H9 (cell line): ENCODE results near the gene CROCC. TPM values are rescaled to one million over a fixed set of nuclear protein-coding genes. Genes with fewer than 3 reads are reported as not detected.
"Not testable (repeated sequence)": the region's sequence is repeated elsewhere in the genome, so short reads cannot be mapped to it uniquely, and the experiment has no call there.

Source experiments
- DNase-seq: peaks from one replicate; pipeline ENCODE4 v3.0.0-alpha.2; 2017
- H2AFZ ChIP-seq: one replicate; pipeline ENCODE4 v1.6.1; 2013; ENCODE audit warnings: mild to moderate bottlenecking, low read length, control low read depth, moderate library complexity
- H2AK5ac ChIP-seq: 2 replicates; pipeline ENCODE4 v1.6.1; 2013; ENCODE audit warnings: low read length, control low read depth, mixed read lengths; ENCODE audit not compliant: insufficient read length
- H2BK120ac ChIP-seq: one replicate; pipeline ENCODE4 v1.6.1; 2013; ENCODE audit warnings: low read depth, mild to moderate bottlenecking, low read length, control low read depth, inconsistent platforms; ENCODE audit not compliant: poor library complexity, severe bottlenecking
- H2BK12ac ChIP-seq: 2 replicates; pipeline ENCODE4 v1.6.1; 2013; ENCODE audit warnings: low read length, control low read depth, mixed read lengths, low read depth; ENCODE audit not compliant: insufficient read length
- H2BK15ac ChIP-seq: 2 replicates; pipeline ENCODE4 v1.6.1; 2013; ENCODE audit warnings: low read depth, low read length, control low read depth
- H2BK20ac ChIP-seq: one replicate; pipeline ENCODE4 v1.6.1; 2013; ENCODE audit warnings: low read depth, mild to moderate bottlenecking, low read length, control low read depth, inconsistent platforms; ENCODE audit not compliant: poor library complexity, severe bottlenecking
- H2BK5ac ChIP-seq: 2 replicates; pipeline ENCODE4 v1.6.1; 2013; ENCODE audit warnings: low read length, control low read depth, mixed read lengths; ENCODE audit not compliant: insufficient read length
- H3K14ac ChIP-seq: 2 replicates; pipeline ENCODE4 v1.6.1; 2013; ENCODE audit warnings: low read length, control low read depth; ENCODE audit not compliant: insufficient read depth
- H3K18ac ChIP-seq: 2 replicates; pipeline ENCODE4 v1.6.1; 2013; ENCODE audit warnings: low read depth, mild to moderate bottlenecking, mixed read lengths, low read length, control low read depth; ENCODE audit not compliant: insufficient read length
- H3K23ac ChIP-seq: 2 replicates; pipeline ENCODE4 v1.6.1; 2013; ENCODE audit warnings: low read length, control low read depth, mixed read lengths, low read depth; ENCODE audit not compliant: insufficient read length
- H3K23me2 ChIP-seq: 2 replicates; pipeline ENCODE4 v1.6.1; 2013; ENCODE audit warnings: low read depth, mild to moderate bottlenecking, mixed read lengths, low read length, control low read depth; ENCODE audit not compliant: insufficient read length, poor library complexity, severe bottlenecking
- H3K27ac ChIP-seq: 2 replicates; pipeline ENCODE4 v1.5.1; 2013; ENCODE audit warnings: low read length, control low read depth, mixed read lengths, low read depth; ENCODE audit not compliant: insufficient read length
- H3K27me3 ChIP-seq: 2 replicates; pipeline ENCODE4 v1.6.1; 2013; ENCODE audit warnings: low read length, control low read depth, inconsistent platforms; ENCODE audit not compliant: insufficient read depth
- H3K4ac ChIP-seq: 2 replicates; pipeline ENCODE4 v1.6.1; 2013; ENCODE audit warnings: low read depth, mild to moderate bottlenecking, control low read depth, inconsistent platforms, low read length, moderate library complexity
- H3K4me1 ChIP-seq: 2 replicates; pipeline ENCODE4 v1.6.1; 2013; ENCODE audit warnings: low read length, control low read depth, inconsistent platforms; ENCODE audit not compliant: insufficient read depth
- H3K4me2 ChIP-seq: 2 replicates; pipeline ENCODE4 v1.6.1; 2013; ENCODE audit warnings: low read length, control low read depth, mixed read lengths; ENCODE audit not compliant: insufficient read length, insufficient read depth
- H3K56ac ChIP-seq: 2 replicates; pipeline ENCODE4 v1.6.1; 2013; ENCODE audit warnings: low read depth, mild to moderate bottlenecking, mixed read lengths, low read length, control low read depth; ENCODE audit not compliant: insufficient read length
- H3K79me1 ChIP-seq: 2 replicates; pipeline ENCODE4 v1.6.1; 2013; ENCODE audit warnings: low read depth, mild to moderate bottlenecking, moderate library complexity, low read length, control low read depth, inconsistent platforms; ENCODE audit not compliant: insufficient read depth, poor library complexity, severe bottlenecking
- H3K79me2 ChIP-seq: 2 replicates; pipeline ENCODE4 v1.6.1; 2013; ENCODE audit warnings: low read length, control low read depth, inconsistent platforms; ENCODE audit not compliant: insufficient read depth
- H3K9ac ChIP-seq: 2 replicates; pipeline ENCODE4 v1.6.1; 2013; ENCODE audit warnings: low read length, control low read depth, mixed read lengths; ENCODE audit not compliant: insufficient read length; ENCODE audit errors: extremely low read depth
- H3K9me3 ChIP-seq: one replicate; pipeline ENCODE4 v1.6.1; 2013; ENCODE audit warnings: low read depth, low read length, inconsistent platforms; ENCODE audit not compliant: control insufficient read depth
- H3T11ph ChIP-seq: one replicate; pipeline ENCODE4 v1.6.1; 2013; ENCODE audit warnings: mild to moderate bottlenecking, low read length, control low read depth, inconsistent platforms
- H4K20me1 ChIP-seq: one replicate; pipeline ENCODE4 v1.6.1; 2013; ENCODE audit not compliant: control insufficient read depth, insufficient read length, insufficient read depth
- H4K5ac ChIP-seq: 2 replicates; pipeline ENCODE4 v1.6.1; 2013; ENCODE audit warnings: low read depth, mild to moderate bottlenecking, mixed read lengths, low read length, control low read depth; ENCODE audit not compliant: insufficient read length
- H4K8ac ChIP-seq: replicated peaks from 2 replicates; pipeline ENCODE4 v1.6.1; 2013; ENCODE audit warnings: low read length, control low read depth, mixed read lengths, low read depth; ENCODE audit not compliant: insufficient read length
- H4K91ac ChIP-seq: 2 replicates; pipeline ENCODE4 v1.6.1; 2013; ENCODE audit warnings: low read depth, mild to moderate bottlenecking, moderate library complexity, mixed read lengths, low read length, control low read depth; ENCODE audit not compliant: insufficient read length
- H3K27ac Mint-ChIP-seq, 3 experiments: 2 replicates in 2 of 3; 3 replicates in 1 of 3; pipeline ENCODE4 v1.8.0; 2020 to 2021; ENCODE audit warnings: mixed read lengths in 3 of 3, mild to moderate bottlenecking in 1 of 3, moderate library complexity in 1 of 3
- H3K27me3 Mint-ChIP-seq: 2 replicates; pipeline ENCODE4 v1.8.0; 2021; ENCODE audit warnings: low read depth, mild to moderate bottlenecking, moderate library complexity, mixed read lengths
- H3K36me3 Mint-ChIP-seq, 3 experiments: 2 replicates in 2 of 3; 3 replicates in 1 of 3; pipeline ENCODE4 v1.8.0; 2020 to 2021; ENCODE audit warnings: low read depth in 3 of 3, mixed read lengths in 3 of 3; ENCODE audit not compliant: insufficient read depth in 1 of 3
- H3K4me1 Mint-ChIP-seq, 2 experiments: 2 replicates each; pipeline ENCODE4 v1.8.0; 2020; ENCODE audit warnings: mixed read lengths in 2 of 2
- H3K4me3 Mint-ChIP-seq, 2 experiments: 2 replicates in 1 of 2; 3 replicates in 1 of 2; pipeline ENCODE4 v1.8.0; 2020 to 2021; ENCODE audit warnings: mild to moderate bottlenecking in 2 of 2, mixed read lengths in 2 of 2, moderate library complexity in 1 of 2
- H3K9me3 Mint-ChIP-seq, 2 experiments: 2 replicates in 1 of 2; 3 replicates in 1 of 2; pipeline ENCODE4 v1.8.0; 2020; ENCODE audit warnings: mild to moderate bottlenecking in 2 of 2, mixed read lengths in 2 of 2, moderate library complexity in 1 of 2
- WGBS: extraction: QIAGEN DNeasy Blood & Tissue Kit; methylation state at CpG from one replicate; pipeline ENCODE4 v1.1.7; 2013; ENCODE audit warnings: missing lambda C conversion rate, low lambda C conversion rate, mixed read lengths; ENCODE audit not compliant: insufficient read length; ENCODE audit errors: extremely low coverage; 5-methylcytosine and 5-hydroxymethylcytosine counted together
- total RNA-seq: library from RNA; stranded (reverse); gene quantifications from 2 replicates; pipeline ENCODE4 v1.2.1, GENCODE V29; 2021
- TF ChIP-seq, protein P1 (sequence below): fragments of 200-600 bp; sonication (generic); conservative IDR thresholded peaks from 3 replicates; pipeline ENCODE4 v1.8.0; 2021; ENCODE audit warnings: antibody characterized with exemption, mild to moderate bottlenecking

The CROCC gene
- total RNA-seq, 1 experiment from 2014 or later: 40.7 TPM

DNA sequence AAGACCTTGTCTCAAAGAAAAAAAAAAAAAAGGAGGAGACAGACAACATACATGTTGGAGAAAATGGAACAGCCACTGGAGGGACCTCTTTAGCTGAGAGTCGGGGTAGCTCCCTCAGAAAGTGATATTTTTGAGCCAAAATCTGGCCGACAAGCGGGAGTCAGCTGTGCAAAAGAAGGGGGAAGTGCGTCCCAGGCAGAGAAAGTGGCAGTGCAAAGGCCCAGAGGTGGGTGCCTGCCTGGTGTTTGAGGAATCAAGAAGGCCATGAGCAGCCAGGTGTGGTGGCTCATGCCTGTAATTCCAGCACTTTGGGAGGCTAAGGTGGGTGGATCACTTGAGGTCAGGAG lies 6.1 kb upstream of the CROCC start:
- H3K4me1 Mint-ChIP-seq: peaks cover 17 to 24% of the 10 kb centered on the region in 2 experiments
- H3K4me2 ChIP-seq: no peak overlapping the region

GRCh38 chr1:16916036-16916880 lies 5.5 kb upstream of the CROCC start:
- H3K18ac ChIP-seq, H3K14ac ChIP-seq, H2AFZ ChIP-seq, H4K8ac ChIP-seq, H2BK120ac ChIP-seq, H3K4me3 Mint-ChIP-seq, H3K23ac ChIP-seq, H3K9me3 ChIP-seq, H3K9me3 Mint-ChIP-seq, H2BK15ac ChIP-seq, H3K27ac ChIP-seq, H3K56ac ChIP-seq, H3K9ac ChIP-seq, H4K91ac ChIP-seq, H2BK5ac ChIP-seq, H3K27me3 Mint-ChIP-seq, H3K4ac ChIP-seq, H3K23me2 ChIP-seq, H3K36me3 Mint-ChIP-seq, H4K5ac ChIP-seq, H3K4me1 ChIP-seq, H4K20me1 ChIP-seq, H3K79me2 ChIP-seq, H2AK5ac ChIP-seq, H2BK20ac ChIP-seq, H3K27me3 ChIP-seq, H3K79me1 ChIP-seq, H2BK12ac ChIP-seq, DNase-seq, H3T11ph ChIP-seq, H3K4me2 ChIP-seq: not testable (repeated sequence)
- no CpG with 5 or more reads among the region's 10 CpGs for WGBS
- Mint-ChIP-seq H3K4me1 (peaks cover 21 to 29% of the 10 kb centered on the region in 2 experiments), H3K27ac (0 out of 7 replicates have a peak overlapping the region, but pooled peaks of 1 of the 3 experiments have one; percentile 4)

More for the DNA sequence above, 6.1 kb upstream of the CROCC start:
- no peaks in the 10 kb centered on the region for H3K79me2 ChIP-seq
- H2BK5ac ChIP-seq: no peak overlapping the region
- no peak overlapping the region for H2BK12ac ChIP-seq
- H3K56ac ChIP-seq: no peak overlapping the region
- H3K27ac Mint-ChIP-seq: peak overlapping the region in 1 of 3 experiments; percentile 4; a peak in 1 of 7 replicates
- H3K9ac ChIP-seq: no peak overlapping the region
- peaks cover 4% of the 10 kb centered on the region for H3K23me2 ChIP-seq
- no peak overlapping the region for H4K8ac ChIP-seq
- H3K14ac ChIP-seq: no peak overlapping the region
- H3K27ac ChIP-seq: no peak overlapping the region
- no peaks in the 10 kb centered on the region for H3K4me1 ChIP-seq
- peak overlapping the region; percentile 72 to 82; a peak in 4 of 5 replicates for H3K4me3 Mint-ChIP-seq
- H4K91ac ChIP-seq: no peak overlapping the region
- no peaks in the 10 kb centered on the region for H3K9me3 ChIP-seq
- no peaks in the 10 kb centered on the region for H3K79me1 ChIP-seq
- DNase-seq: no peak
- no peak overlapping the region for H3K23ac ChIP-seq
- no peak overlapping the region for H2AK5ac ChIP-seq
- TF ChIP-seq, protein P1, sequence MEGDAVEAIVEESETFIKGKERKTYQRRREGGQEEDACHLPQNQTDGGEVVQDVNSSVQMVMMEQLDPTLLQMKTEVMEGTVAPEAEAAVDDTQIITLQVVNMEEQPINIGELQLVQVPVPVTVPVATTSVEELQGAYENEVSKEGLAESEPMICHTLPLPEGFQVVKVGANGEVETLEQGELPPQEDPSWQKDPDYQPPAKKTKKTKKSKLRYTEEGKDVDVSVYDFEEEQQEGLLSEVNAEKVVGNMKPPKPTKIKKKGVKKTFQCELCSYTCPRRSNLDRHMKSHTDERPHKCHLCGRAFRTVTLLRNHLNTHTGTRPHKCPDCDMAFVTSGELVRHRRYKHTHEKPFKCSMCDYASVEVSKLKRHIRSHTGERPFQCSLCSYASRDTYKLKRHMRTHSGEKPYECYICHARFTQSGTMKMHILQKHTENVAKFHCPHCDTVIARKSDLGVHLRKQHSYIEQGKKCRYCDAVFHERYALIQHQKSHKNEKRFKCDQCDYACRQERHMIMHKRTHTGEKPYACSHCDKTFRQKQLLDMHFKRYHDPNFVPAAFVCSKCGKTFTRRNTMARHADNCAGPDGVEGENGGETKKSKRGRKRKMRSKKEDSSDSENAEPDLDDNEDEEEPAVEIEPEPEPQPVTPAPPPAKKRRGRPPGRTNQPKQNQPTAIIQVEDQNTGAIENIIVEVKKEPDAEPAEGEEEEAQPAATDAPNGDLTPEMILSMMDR: no peak; the same call in 2 of the 3 replicates
- WGBS: no CpG with 5 or more reads among the region's 4 CpGs
- H2BK120ac ChIP-seq: no peak overlapping the region
- no peaks in the 10 kb centered on the region for H3K36me3 Mint-ChIP-seq
- no peak overlapping the region for H2BK20ac ChIP-seq
- H3K9me3 Mint-ChIP-seq: no peaks in the 10 kb centered on the region
- no peak overlapping the region for H2AFZ ChIP-seq
- peaks cover 8% of the 10 kb centered on the region; the same call in 1 of the 2 replicates for H3K27me3 Mint-ChIP-seq
- no peaks in the 10 kb centered on the region for H3K27me3 ChIP-seq
- H3K18ac ChIP-seq: no peak overlapping the region
- no peak overlapping the region for H4K5ac ChIP-seq
- H3K4ac ChIP-seq: no peak overlapping the region
- no peak overlapping the region for H3T11ph ChIP-seq
- H4K20me1 ChIP-seq: no peaks in the 10 kb centered on the region
- no peak overlapping the region for H2BK15ac ChIP-seq
